NCI-H1436 treated with DMSO at 0.1 percent for 48 hours (cell line): ENCODE results near the gene UQCR11.

ENCODE experiments used
- DNase-seq: peaks from one replicate; lab custom pipeline; 2025; lab: John Stamatoyannopoulos, UW

Gene UQCR11

DNA sequence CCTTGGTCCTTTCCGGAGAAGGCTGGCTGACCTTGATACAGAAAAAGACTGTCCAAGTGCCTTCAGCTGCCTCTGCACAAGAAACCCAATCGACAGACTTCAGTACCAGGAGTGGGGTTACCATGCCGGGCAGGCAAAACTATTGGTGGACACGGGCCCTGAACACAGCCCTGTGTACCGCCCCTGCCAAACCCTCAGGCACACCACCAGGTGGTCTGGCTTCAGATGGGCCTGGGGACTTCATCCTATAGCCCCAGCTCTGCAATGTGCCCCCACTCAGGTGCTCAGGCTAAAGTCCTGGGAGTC, 29.6 kb upstream of the UQCR11 start:
- DNase-seq = no peak

DNA sequence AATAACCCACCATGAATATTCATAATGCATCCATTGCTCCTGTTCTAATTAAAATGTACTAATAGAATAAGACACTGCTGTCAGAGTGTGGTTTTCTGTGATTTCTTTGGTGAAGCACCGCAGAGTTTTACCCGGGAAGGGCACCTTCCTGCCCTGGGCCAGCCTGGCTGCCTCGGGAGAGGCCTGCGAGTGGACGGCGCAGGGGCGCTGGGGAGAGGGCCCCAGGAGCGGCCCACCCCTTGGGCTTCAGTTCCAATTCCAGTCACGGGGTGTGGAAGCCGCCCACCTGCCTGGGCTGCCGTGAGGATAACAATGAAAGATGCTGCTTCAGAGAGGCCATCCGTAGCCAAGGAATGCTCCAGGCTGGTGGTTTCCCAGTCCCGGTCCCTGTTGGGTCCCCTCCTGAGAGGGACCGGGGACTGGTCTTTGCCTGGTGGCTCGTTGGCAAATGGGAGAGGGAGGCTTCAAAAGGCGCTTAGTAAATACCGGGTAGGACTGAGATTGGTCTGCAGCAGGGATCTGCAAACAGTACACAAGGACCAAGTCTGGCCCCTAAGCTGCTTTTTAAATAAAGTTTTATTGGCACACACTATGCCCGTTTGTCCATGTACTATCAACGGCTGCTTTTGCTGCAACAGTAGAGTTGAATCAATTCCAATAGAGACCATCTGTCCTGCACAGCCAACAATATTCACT, 29.1 kb upstream of the UQCR11 start:
- DNase-seq = no peak

DNA sequence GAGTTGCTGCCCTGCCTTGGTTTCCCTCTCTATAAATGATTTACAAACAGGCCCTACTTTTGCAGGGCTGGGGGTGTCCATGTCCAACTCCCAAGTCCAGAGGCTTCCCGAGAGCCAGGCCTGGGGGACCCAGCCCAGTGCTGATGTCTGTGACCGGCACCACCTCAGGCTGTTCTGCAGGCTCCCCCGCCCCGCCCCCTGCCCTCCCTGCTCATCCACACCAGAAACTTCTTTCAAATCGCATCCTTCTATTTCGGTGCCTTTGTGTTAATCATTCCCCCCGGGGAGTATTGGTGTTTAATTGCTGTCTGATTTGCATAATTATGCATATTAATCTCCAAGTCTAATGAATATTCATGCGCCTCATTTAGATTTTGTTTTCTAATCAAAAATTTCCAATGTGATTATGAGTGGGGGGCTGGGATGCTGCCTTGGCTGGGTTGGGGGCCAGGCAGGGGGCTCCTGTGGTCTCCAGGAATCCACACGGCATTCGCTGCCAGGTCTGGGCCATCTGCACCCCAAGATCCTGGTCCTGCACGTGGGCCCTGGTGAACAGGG, 28.1 kb upstream of the UQCR11 start:
- no peak for DNase-seq

DNA sequence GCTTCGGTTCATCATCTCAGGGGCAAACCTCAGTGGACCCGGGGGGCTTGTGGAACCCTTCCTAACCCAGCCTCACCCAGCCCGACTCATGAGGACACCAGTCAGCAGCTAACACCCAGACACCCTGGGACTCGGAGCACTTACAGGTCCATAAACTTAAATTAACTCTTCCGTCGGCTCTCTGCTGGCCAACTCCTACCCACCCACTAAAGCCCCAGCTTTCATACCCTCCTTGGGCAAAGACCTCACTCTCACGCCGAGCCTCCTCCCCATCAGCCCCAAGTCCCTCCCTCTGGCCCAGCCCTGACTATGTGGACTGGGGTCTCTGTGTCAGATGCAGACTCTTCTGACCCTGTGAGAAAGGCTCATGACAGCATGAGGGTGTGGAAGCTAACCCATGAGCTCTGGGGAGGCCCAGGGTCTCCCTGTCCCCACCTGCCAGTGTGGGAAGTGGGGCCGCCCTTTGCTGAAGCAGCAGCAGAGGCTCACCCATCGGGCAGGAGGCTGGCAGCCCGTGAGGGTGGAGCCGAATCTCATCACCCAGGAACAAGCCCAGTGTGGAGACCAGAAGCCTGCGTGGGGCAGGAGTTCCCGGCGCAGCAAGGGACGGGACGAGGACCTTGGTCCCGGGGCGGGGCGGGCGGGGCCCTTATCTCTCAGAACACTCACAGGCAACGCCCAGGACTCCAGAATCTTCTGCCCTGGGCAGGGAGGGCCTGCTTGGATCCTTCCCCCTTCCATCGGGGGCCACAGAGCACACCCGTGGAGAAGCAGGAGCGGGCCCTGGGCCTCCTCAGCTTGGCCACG, 27.4 kb upstream of the UQCR11 start:
- no peak for DNase-seq

- DNase-seq = no peak
Measured at GRCh38 chr19:1631557-1632100, 26.4 kb upstream of the UQCR11 start.

GRCh38 chr19:1630811-1631210, 25.5 kb upstream of the UQCR11 start:
- DNase-seq = no peak

DNA sequence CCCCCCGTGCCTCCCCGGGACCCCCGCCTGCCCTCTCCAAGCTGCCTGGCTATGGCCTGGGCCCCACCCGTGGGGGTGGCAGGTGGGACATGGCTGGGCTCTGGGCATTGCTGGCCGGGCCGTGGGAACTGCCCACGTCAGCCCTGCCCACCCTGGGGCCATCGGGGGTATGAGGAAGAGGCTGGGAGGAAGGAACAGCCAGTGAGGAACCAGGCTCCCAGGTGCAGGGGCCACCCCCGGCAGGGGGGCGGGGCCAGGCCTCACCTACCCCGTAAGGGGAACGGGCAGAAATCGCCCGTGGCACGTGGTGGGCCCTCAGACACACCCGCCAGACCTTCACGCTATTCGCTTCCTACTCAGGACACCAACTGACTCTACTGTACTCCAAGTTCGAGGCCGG, 24.8 kb upstream of the UQCR11 start:
- no peak for DNase-seq

GRCh38 chr19:1629256-1629808, 24.1 kb upstream of the UQCR11 start:
- no peak for DNase-seq

DNA sequence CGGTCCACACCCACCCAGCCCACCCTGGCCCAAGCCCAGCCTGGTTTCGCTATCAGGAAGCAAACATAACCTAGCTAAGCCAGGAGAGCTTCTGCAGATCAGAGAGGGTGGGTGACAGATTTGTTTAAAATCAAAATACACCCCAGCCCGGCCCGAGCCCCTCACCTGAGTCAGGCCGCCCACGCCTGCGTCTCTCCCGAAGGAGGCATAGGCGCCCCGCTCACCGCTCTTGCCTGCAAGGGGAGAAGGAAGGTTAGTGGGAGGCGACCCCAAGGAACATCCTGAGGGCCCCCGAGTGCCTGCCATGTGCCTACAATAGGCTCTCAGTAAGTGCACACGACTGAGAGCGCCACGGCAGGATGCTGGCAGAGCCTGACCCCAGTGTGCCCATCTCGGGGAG, 21.9 kb upstream of the UQCR11 start:
- no peak for DNase-seq

DNA sequence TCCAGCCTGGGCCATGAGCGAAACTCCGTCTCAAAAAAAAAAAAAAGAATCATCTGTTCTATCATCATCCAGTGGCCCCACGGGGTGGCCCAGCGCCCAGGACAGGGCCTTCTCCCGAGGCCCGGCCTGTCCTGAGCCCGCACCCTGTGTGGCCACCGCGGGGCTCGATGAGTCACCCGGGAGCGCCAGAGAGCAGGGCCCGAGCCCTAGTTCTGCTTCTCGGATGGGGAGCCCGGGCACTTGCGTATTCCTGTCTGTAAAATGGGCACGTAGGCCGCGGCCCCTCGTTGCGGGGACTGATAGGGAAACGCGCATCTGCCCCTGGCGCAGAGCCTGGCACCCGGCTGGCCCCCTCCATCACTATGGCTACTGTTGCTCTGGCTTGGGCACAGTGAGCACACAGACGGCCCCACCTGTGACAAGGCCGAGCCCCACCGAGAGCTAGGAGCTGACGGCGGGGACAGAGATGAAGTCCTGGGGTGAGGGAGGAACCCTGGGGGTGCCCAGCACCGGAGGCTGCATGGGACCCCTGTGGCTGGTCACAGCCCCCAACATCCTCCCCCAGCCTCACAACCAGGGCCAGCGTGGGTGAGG, 21.3 kb upstream of the UQCR11 start:
- DNase-seq = no peak

DNA sequence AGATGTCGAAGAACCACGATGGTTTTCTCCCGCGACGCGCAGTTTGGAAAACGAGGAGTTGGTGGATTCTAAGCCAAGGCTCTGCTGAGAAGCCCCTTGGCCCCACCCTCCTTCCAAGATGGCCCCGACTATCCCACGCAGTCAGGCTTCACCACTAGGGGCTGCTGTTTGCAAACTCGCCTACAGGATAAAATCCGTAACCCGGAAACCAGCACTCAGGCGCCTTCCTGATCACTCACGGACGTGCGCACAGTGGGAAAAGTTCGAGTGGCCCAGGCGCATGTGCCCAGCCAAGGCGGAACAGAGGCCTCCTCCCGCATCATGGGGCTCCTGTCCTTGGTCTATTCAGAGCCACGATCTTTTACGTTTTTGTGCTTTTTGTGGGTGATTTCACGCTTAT, 19.2 kb upstream of the UQCR11 start:
- DNase-seq = no peak

- no peak for DNase-seq
Measured at GRCh38 chr19:1622541-1622940, 17.3 kb upstream of the UQCR11 start.

GRCh38 chr19:1622007-1622406, 16.7 kb upstream of the UQCR11 start:
- DNase-seq = no peak

DNA sequence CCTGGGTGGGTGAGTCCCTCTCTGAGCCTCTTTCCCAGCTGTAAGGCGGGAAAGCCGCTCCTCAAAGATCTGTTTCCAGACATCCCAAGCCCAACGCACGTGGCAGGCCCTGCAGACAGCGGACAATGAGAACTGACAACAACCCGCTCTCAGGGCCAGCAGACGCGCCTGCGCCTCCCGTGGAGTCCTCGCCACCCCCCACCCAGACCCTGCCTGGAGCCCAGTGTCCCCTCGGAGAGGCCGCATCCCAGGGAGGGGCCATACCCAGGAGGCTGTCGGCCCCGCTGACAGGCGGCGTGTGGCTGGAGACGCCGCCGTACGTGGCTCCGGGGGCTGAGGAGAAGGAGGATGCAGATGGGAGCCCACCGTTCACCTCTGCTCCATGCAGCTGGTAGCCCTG, 16.3 kb upstream of the UQCR11 start:
- DNase-seq = no peak

GRCh38 chr19:1621021-1621420, 15.8 kb upstream of the UQCR11 start:
- DNase-seq = no peak

GRCh38 chr19:1620502-1620901, 15.2 kb upstream of the UQCR11 start:
- no peak for DNase-seq

GRCh38 chr19:1619703-1620102, 14.4 kb upstream of the UQCR11 start:
- DNase-seq = no peak

GRCh38 chr19:1619094-1619439, 13.8 kb upstream of the UQCR11 start:
- no peak for DNase-seq

DNA sequence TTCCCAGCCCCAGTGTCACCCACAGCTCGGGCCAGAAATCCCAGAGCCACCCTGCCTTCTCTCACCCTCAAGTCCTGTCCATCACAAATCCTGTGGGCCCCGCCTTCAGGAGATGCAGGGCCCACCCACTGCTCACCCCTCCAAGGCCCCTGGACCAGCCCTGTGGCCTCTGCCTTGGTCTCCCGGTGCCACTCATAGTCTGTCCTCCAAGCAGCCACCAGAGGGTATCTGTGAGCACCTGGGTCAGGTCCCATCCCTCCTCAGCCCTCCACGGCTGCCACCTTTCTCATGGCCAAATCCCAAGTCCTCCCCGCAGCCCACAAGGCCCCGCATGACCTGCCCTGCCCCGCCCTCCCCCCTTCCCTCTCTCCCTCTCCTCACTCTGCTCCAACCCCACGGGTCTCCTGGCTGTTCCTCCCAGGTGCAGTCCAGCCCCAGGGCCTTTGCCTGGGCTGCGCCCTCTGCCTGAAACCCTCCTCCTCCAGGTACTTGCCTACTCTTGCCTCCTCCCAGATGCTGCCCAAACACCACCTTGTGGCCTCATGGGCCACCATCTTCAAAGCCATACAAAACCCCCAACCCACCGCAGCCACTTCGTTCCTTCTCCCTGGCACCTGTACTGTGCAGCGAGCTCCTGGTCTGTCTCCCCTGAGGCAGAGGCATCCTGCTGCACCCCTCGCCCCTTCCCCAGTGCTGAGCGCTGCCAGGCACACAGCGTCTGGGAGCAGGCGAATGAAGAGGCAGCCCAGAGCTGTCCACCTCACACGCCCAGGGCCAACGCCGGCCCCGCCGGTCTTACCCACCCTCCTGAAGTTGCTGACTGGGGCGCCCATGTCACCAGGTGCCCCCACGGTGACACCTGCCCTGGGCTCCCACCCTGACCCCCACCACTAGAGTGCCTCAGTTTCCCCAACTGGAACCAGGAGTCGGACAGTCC, 13.2 kb upstream of the UQCR11 start:
- no peak for DNase-seq

GRCh38 chr19:1616875-1617274, 11.6 kb upstream of the UQCR11 start:
- no peak for DNase-seq

GRCh38 chr19:1616396-1616795, 11.1 kb upstream of the UQCR11 start:
- DNase-seq = no peak
